Measurements from ENCODE around the gene GLE1.

The GLE1 gene

GRCh38 chr9:128493424-128493823 lies 11.1 kb upstream of the GLE1 start:
- H3K4me3 ChIP-seq (replicated peaks; ENCODE audit: insufficient read depth, low read length) = no peak overlapping the region
- DNase-seq (ENCODE audit: low read depth in 1 of 2, low spot score in 1 of 2) = no peak
- TF ChIP-seq REST (IDR thresholded peaks at IDR 0.05; ENCODE audit: insufficient replicate concordance, low read depth) (no peak), SPI1 (IDR thresholded peaks at IDR 0.05; ENCODE audit: borderline replicate concordance, low read depth) (no peak), GABPA (IDR thresholded peaks at IDR 0.05; ENCODE audit: low read depth) (no peak), CTCF (IDR thresholded peaks at IDR 0.05; ENCODE audit: insufficient read depth, low read length) (no peak), POLR2AphosphoS5 (IDR thresholded peaks at IDR 0.05; ENCODE audit: low read depth) (no peak)

GRCh38 chr9:128494108-128494745 lies 10.3 kb upstream of the GLE1 start:
- no peak for TF ChIP-seq GABPA (IDR thresholded peaks at IDR 0.05; ENCODE audit: low read depth)
- TF ChIP-seq SPI1 (IDR thresholded peaks at IDR 0.05; ENCODE audit: borderline replicate concordance, low read depth) = peak; percentile 15; the same call in 1 of the 2 replicates
- TF ChIP-seq POLR2AphosphoS5 (IDR thresholded peaks at IDR 0.05; ENCODE audit: low read depth) = peak; percentile 83
- no peak for TF ChIP-seq REST (IDR thresholded peaks at IDR 0.05; ENCODE audit: insufficient replicate concordance, low read depth)
- TF ChIP-seq CTCF (IDR thresholded peaks at IDR 0.05; ENCODE audit: insufficient read depth, low read length) = no peak
- Histone ChIP-seq H3K27me3 (ENCODE audit: insufficient read depth, poor library complexity, severe bottlenecking) (no peaks in the 10 kb centered on the region), H3K27ac (replicated peaks) (peak overlapping the region; percentile 72), H3K4me3 (replicated peaks; ENCODE audit: insufficient read depth, low read length) (no peak overlapping the region)
- DNase-seq (ENCODE audit: low read depth in 1 of 2, low spot score in 1 of 2) = peak; percentile 80 to 96

More at GRCh38 chr9:128493424-128493823, 11.1 kb upstream of the GLE1 start:
- Histone ChIP-seq H3K27ac (replicated peaks) (peak overlapping the region; percentile 72), H3K27me3 (ENCODE audit: insufficient read depth, poor library complexity, severe bottlenecking) (no peaks in the 10 kb centered on the region)

- Histone ChIP-seq H3K27me3 (ENCODE audit: insufficient read depth, poor library complexity, severe bottlenecking) (no peaks in the 10 kb centered on the region), H3K4me3 (replicated peaks; ENCODE audit: insufficient read depth, low read length) (no peak overlapping the region), H3K27ac (replicated peaks) (peak overlapping the region; percentile 72)
- no peak for DNase-seq (ENCODE audit: low read depth in 1 of 2, low spot score in 1 of 2)
- TF ChIP-seq POLR2AphosphoS5 (IDR thresholded peaks at IDR 0.05; ENCODE audit: low read depth) (no peak), GABPA (IDR thresholded peaks at IDR 0.05; ENCODE audit: low read depth) (no peak), CTCF (IDR thresholded peaks at IDR 0.05; ENCODE audit: insufficient read depth, low read length) (no peak), SPI1 (IDR thresholded peaks at IDR 0.05; ENCODE audit: borderline replicate concordance, low read depth) (no peak), REST (IDR thresholded peaks at IDR 0.05; ENCODE audit: insufficient replicate concordance, low read depth) (no peak)
These were observed 9.8 kb upstream of the GLE1 start for GRCh38 chr9:128494746-128495129.

Data from HL-60 (cell line).